ENCODE data around the gene FXYD1.

The FXYD1 gene

DNA sequence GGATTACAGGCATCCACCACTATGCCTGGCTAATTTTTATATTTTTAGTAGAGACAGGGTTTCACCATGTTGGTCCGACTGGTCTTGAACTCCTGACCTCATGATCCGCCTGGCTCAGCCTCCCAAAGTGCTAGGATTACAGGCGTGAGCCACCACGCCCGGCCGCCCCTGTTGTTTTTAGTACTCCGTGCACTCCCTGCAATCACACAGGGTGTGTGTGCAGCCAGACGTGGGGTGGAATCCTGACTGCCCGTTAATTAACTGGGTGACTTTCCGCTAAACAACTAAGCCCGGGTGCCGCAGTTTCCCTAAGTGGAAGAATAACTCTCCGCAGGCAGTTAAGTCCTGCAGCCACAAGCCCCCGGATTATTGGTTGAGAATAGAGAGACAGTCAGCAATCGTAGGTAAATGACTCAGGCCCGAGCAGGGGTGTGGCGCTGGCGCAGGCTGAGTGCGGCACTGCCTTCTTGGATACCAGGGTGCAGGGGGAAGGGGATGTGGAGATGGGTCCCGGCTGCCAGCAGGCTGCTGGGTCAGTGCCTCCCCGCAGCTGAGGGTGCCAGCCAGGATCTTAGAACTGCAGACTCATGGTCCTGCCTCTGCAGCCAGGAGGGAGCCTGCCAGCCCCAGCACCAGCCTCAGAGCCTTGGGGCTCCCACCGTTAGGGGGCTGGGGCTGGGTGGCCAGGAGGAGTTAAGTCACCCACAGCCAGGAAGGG is 29.1 kb upstream of the FXYD1 start:
- H3K4me1 ChIP-seq (ENCODE audit: insufficient read depth, low read length): peaks cover 9% of the 10 kb centered on the region
- no peaks in the 10 kb centered on the region for H3K36me3 ChIP-seq (ENCODE audit: insufficient read depth, low read length)
- H3K27ac ChIP-seq (ENCODE audit: low read depth, low read length): no peak overlapping the region
- 90% methylated on average over 22 of the region's 22 CpGs for WGBS
- no peak overlapping the region for H3K4me3 ChIP-seq (ENCODE audit: low read length)
- no peaks in the 10 kb centered on the region for H3K9me3 ChIP-seq (ENCODE audit: insufficient read depth, low read depth, low read length)
- H3K27me3 ChIP-seq (ENCODE audit: insufficient read depth, low read length): no peaks in the 10 kb centered on the region
- 0 out of 2 replicates have a peak overlapping the region, but pooled peaks have one; percentile 26 for H3K9ac ChIP-seq (ENCODE audit: low read depth, low read length)

- Histone ChIP-seq H3K4me3 (ENCODE audit: low read length) (no peak overlapping the region), H3K9me3 (ENCODE audit: insufficient read depth, low read depth, low read length) (no peaks in the 10 kb centered on the region), H3K27ac (ENCODE audit: low read depth, low read length) (no peak overlapping the region), H3K27me3 (ENCODE audit: insufficient read depth, low read length) (no peaks in the 10 kb centered on the region), H3K36me3 (ENCODE audit: insufficient read depth, low read length) (no peaks in the 10 kb centered on the region), H3K9ac (ENCODE audit: low read depth, low read length) (no peak overlapping the region), H3K4me1 (ENCODE audit: insufficient read depth, low read length) (peaks cover 9% of the 10 kb centered on the region)
- 73% methylated on average over 5 of the region's 9 CpGs for WGBS
These were observed 27.6 kb upstream of the FXYD1 start for GRCh38 chr19:35110974-35111373.

DNA sequence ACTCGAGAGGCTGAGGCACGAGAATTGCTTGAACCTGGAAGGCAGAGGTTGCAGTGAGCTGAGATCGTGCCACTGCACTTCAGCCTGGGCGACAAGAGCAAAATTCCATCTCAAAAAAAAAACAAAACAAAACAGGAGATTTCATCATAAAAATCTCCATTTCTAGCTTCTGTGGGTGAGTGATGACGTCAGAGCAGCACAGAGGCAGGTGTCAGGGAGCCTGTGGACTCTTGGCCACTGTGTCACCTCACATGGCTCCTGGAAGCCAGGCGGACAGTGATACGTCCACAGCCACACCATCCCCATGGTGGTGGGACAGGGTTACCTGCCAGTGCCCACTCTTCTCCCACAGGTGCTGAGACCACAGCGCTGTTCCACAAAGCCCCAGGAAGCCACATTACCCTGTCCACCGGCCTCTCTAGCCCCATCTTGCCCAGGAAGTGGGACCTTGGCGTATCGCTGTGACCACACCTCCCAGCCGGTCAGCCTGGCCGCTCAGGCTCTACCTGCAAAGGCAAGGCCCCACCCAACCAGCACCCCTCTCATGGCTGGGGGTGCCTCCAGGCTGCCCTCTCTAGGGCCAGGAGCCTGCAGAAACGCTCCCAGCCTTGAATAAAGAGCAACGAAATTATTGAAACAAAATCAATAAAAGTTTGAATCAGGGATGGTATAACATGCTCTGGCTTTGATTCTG is 25.5 kb upstream of the FXYD1 start:
- H3K4me1 ChIP-seq (ENCODE audit: insufficient read depth, low read length): peaks cover 9% of the 10 kb centered on the region
- H3K4me3 ChIP-seq (ENCODE audit: low read length): no peak overlapping the region
- H3K9me3 ChIP-seq (ENCODE audit: insufficient read depth, low read depth, low read length): no peaks in the 10 kb centered on the region
- H3K36me3 ChIP-seq (ENCODE audit: insufficient read depth, low read length): no peaks in the 10 kb centered on the region
- 91% methylated on average over 15 of the region's 15 CpGs for WGBS
- no peak overlapping the region for H3K27ac ChIP-seq (ENCODE audit: low read depth, low read length)
- H3K27me3 ChIP-seq (ENCODE audit: insufficient read depth, low read length): no peaks in the 10 kb centered on the region
- H3K9ac ChIP-seq (ENCODE audit: low read depth, low read length): no peak overlapping the region

GRCh38 chr19:35114353-35115176 is 24.1 kb upstream of the FXYD1 start:
- Histone ChIP-seq H3K36me3 (ENCODE audit: insufficient read depth, low read length) (no peaks in the 10 kb centered on the region), H3K27ac (ENCODE audit: low read depth, low read length) (no peak overlapping the region), H3K4me1 (ENCODE audit: insufficient read depth, low read length) (peaks cover 14% of the 10 kb centered on the region), H3K9ac (ENCODE audit: low read depth, low read length) (no peak overlapping the region), H3K27me3 (ENCODE audit: insufficient read depth, low read length) (no peaks in the 10 kb centered on the region), H3K4me3 (ENCODE audit: low read length) (peak overlapping the region; percentile 47), H3K9me3 (ENCODE audit: insufficient read depth, low read depth, low read length) (no peaks in the 10 kb centered on the region)
- 19% methylated on average over 23 of the region's 23 CpGs for WGBS

GRCh38 chr19:35115177-35115951 is 23.3 kb upstream of the FXYD1 start, which contains the start of gene FXYD3:
Gene FXYD3, plus strand, starts transcription at chr19:35115823. Its CDS starts 3,554 bp downstream, at chr19:35119377.
- no peak within 1 kb of the TSS for H3K9ac ChIP-seq (ENCODE audit: low read depth, low read length)
- no peak within 1 kb of the TSS for H3K27ac ChIP-seq (ENCODE audit: low read depth, low read length)
- no peaks in the 10 kb centered on the region for H3K36me3 ChIP-seq (ENCODE audit: insufficient read depth, low read length)
- peaks cover 14% of the 10 kb centered on the region for H3K4me1 ChIP-seq (ENCODE audit: insufficient read depth, low read length)
- H3K9me3 ChIP-seq (ENCODE audit: insufficient read depth, low read depth, low read length): no peaks in the 10 kb centered on the region
- H3K4me3 ChIP-seq (ENCODE audit: low read length): peak within 1 kb of the TSS; percentile 47
- 71% methylated on average over 14 of the region's 14 CpGs for WGBS
- H3K27me3 ChIP-seq (ENCODE audit: insufficient read depth, low read length): no peaks in the 10 kb centered on the region

DNA sequence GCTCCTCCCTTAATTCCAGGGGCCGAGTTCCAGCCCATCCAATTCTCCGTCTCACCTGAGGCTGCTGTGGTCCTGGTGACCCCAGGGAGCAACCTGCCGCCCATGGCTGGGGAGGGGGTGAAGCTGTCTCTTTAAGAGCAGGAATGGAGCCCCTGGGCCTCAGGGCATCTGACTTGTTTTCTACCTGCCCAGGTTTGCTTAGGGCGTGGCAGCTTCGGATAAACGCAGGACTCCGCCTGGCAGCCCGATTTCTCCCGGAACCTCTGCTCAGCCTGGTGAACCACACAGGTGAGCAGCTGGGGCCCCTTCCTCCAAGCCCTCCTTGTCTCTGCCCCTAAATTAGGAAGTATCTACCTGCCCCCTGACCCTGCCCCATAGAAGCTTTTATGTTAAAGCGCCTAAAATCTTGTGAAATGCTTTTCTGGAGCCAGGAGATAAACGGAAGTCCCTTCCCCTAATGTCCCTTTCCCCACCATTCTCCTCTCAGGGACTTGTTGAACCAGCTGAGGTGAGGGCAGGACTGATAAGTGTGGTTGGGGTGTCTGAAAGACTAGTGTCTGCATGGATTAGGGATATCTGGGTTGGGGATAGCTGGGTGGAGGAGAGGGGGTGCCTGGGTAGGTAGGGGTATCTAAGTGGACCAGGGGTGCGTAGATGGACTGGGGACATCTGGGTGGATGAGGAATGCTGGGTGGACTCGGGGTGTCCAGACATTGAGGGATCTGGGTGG is 22.4 kb upstream of the FXYD1 start:
- WGBS: 82% methylated on average over 12 of the region's 13 CpGs
- Histone ChIP-seq H3K36me3 (ENCODE audit: insufficient read depth, low read length) (no peaks in the 10 kb centered on the region), H3K4me3 (ENCODE audit: low read length) (no peak overlapping the region), H3K4me1 (ENCODE audit: insufficient read depth, low read length) (peaks cover 9% of the 10 kb centered on the region; the same call in 1 of the 2 replicates), H3K27me3 (ENCODE audit: insufficient read depth, low read length) (no peaks in the 10 kb centered on the region), H3K27ac (ENCODE audit: low read depth, low read length) (no peak overlapping the region), H3K9ac (ENCODE audit: low read depth, low read length) (no peak overlapping the region), H3K9me3 (ENCODE audit: insufficient read depth, low read depth, low read length) (no peaks in the 10 kb centered on the region)

DNA sequence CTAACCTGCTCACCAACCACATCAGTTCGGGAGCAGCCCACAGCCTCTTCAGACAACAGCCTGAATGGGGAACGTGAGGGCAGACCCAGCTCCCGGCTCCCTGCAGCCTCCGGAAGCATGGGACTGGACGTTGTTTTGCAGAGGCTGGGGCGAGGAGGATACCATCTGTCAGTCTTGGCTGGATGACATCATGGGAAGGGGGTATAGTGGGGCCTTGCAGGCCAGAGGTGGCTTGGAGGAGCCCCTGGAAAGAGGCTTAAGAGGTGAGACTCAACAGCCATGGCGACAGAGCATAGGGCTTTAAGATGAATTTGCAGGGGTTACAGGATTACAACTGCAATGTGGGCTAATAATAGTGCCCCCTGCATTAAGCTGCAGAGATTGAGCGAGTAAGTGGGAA is 21.5 kb upstream of the FXYD1 start:
- Histone ChIP-seq H3K27me3 (ENCODE audit: insufficient read depth, low read length) (no peaks in the 10 kb centered on the region), H3K36me3 (ENCODE audit: insufficient read depth, low read length) (no peaks in the 10 kb centered on the region), H3K4me1 (ENCODE audit: insufficient read depth, low read length) (peaks cover 9% of the 10 kb centered on the region; the same call in 1 of the 2 replicates), H3K9me3 (ENCODE audit: insufficient read depth, low read depth, low read length) (no peaks in the 10 kb centered on the region), H3K9ac (ENCODE audit: low read depth, low read length) (no peak overlapping the region), H3K27ac (ENCODE audit: low read depth, low read length) (no peak overlapping the region), H3K4me3 (ENCODE audit: low read length) (no peak overlapping the region)
- 70% methylated on average over 8 of the region's 8 CpGs for WGBS

- H3K36me3 ChIP-seq (ENCODE audit: insufficient read depth, low read length): no peaks in the 10 kb centered on the region
- H3K27me3 ChIP-seq (ENCODE audit: insufficient read depth, low read length): no peaks in the 10 kb centered on the region
- H3K27ac ChIP-seq (ENCODE audit: low read depth, low read length): no peak overlapping the region
- H3K4me3 ChIP-seq (ENCODE audit: low read length): no peak overlapping the region
- H3K4me1 ChIP-seq (ENCODE audit: insufficient read depth, low read length): peaks cover 13% of the 10 kb centered on the region; the same call in 1 of the 2 replicates
- H3K9me3 ChIP-seq (ENCODE audit: insufficient read depth, low read depth, low read length): no peaks in the 10 kb centered on the region
- H3K9ac ChIP-seq (ENCODE audit: low read depth, low read length): no peak overlapping the region
- 82% methylated on average over 11 of the region's 11 CpGs for WGBS
These were observed 20.8 kb upstream of the FXYD1 start for GRCh38 chr19:35117799-35118198.

- Histone ChIP-seq H3K9ac (ENCODE audit: low read depth, low read length) (no peak overlapping the region), H3K4me3 (ENCODE audit: low read length) (no peak overlapping the region), H3K9me3 (ENCODE audit: insufficient read depth, low read depth, low read length) (no peaks in the 10 kb centered on the region), H3K27me3 (ENCODE audit: insufficient read depth, low read length) (no peaks in the 10 kb centered on the region), H3K27ac (ENCODE audit: low read depth, low read length) (no peak overlapping the region), H3K4me1 (ENCODE audit: insufficient read depth, low read length) (peaks cover 20% of the 10 kb centered on the region), H3K36me3 (ENCODE audit: insufficient read depth, low read length) (no peaks in the 10 kb centered on the region)
- WGBS: 82% methylated on average over 12 of the region's 13 CpGs
These were observed 20.2 kb upstream of the FXYD1 start for GRCh38 chr19:35118268-35119020.

DNA sequence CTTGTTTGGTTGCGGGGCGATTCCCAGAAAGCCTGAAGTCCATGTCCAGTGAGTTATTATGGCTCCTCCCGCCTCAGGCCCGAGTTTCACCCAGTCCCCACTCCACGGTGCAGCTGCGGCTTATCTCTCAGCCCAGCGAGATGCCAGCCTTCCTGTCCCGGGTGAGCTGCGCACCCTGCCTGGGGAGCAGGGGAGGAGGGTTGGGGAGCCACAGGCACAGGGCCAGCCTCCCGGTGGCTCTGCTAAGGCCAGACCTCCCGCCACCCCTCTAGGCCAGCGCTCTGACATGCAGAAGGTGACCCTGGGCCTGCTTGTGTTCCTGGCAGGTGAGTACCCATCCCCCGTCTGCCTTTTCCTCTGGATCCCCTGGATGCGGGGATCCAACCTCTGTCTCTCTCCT is 19.5 kb upstream of the FXYD1 start:
- Histone ChIP-seq H3K9me3 (ENCODE audit: insufficient read depth, low read depth, low read length) (no peaks in the 10 kb centered on the region), H3K27me3 (ENCODE audit: insufficient read depth, low read length) (no peaks in the 10 kb centered on the region), H3K27ac (ENCODE audit: low read depth, low read length) (no peak overlapping the region), H3K4me1 (ENCODE audit: insufficient read depth, low read length) (peaks cover 20% of the 10 kb centered on the region), H3K9ac (ENCODE audit: low read depth, low read length) (no peak overlapping the region), H3K36me3 (ENCODE audit: insufficient read depth, low read length) (no peaks in the 10 kb centered on the region), H3K4me3 (ENCODE audit: low read length) (no peak overlapping the region)
- 84% methylated on average over 14 of the region's 14 CpGs for WGBS

Data from HUES64 (cell line).